WERI-Rb-1 (cell line): Measurements from ENCODE around the gene TIMP2.

Source experiments
- DNase-seq: peaks from one replicate; pipeline ENCODE4 v3.0.0-alpha.2; 2020
- H3K27ac ChIP-seq: fragments of 250-450 bp; sonication (Bioruptor Pico); 2 replicates; pipeline ENCODE4 v1.5.1; 2020; ENCODE audit warnings: mild to moderate bottlenecking, moderate library complexity
- H3K27me3 ChIP-seq: fragments of 250-450 bp; sonication (Bioruptor Pico); 2 replicates; pipeline ENCODE4 v1.5.1; 2021; ENCODE audit warnings: mild to moderate bottlenecking, low read depth, moderate library complexity; ENCODE audit not compliant: insufficient read depth, severe bottlenecking
- H3K36me3 ChIP-seq: fragments of 250-450 bp; sonication (Bioruptor Pico); 2 replicates; pipeline ENCODE4 v1.5.1; 2020; ENCODE audit warnings: mild to moderate bottlenecking, moderate library complexity
- H3K4me3 ChIP-seq: 2 replicates; pipeline ENCODE4 v1.5.1; 2011; ENCODE audit warnings: low read depth, mild to moderate bottlenecking, control low read depth, low read length
- H3K9me3 ChIP-seq: fragments of 250-450 bp; sonication (Bioruptor Pico); 2 replicates; pipeline ENCODE4 v1.5.1; 2021; ENCODE audit warnings: mild to moderate bottlenecking, moderate library complexity; ENCODE audit not compliant: severe bottlenecking
- CTCF ChIP-seq: IDR thresholded peaks from 2 replicates; pipeline ENCODE4 v1.5.1; 2011; ENCODE audit warnings: low read depth, mild to moderate bottlenecking, control low read depth, inconsistent platforms, low read length

The TIMP2 gene

GRCh38 chr17:78825696-78826095 lies 99.5 kb downstream of the TIMP2 start:
- no peak for TF ChIP-seq CTCF
- Histone ChIP-seq H3K4me3 (no peak overlapping the region), H3K36me3 (peaks cover 96% of the 10 kb centered on the region), H3K9me3 (no peaks in the 10 kb centered on the region), H3K27ac (no peak overlapping the region), H3K27me3 (no peaks in the 10 kb centered on the region)
- DNase-seq = no peak

- no peak for DNase-seq
- H3K4me3 ChIP-seq = no peak overlapping the region
- TF ChIP-seq CTCF = no peak
- no peak overlapping the region for H3K27ac ChIP-seq
- H3K36me3 ChIP-seq = peaks cover 96% of the 10 kb centered on the region
- H3K9me3 ChIP-seq = no peaks in the 10 kb centered on the region
- H3K27me3 ChIP-seq = no peaks in the 10 kb centered on the region
These were observed 100.9 kb downstream of the TIMP2 start for GRCh38 chr17:78824240-78824639.

- no peak overlapping the region for H3K4me3 ChIP-seq
- no peak for TF ChIP-seq CTCF
- no peak for DNase-seq
- H3K27me3 ChIP-seq = no peaks in the 10 kb centered on the region
- H3K36me3 ChIP-seq = peaks cover 96% of the 10 kb centered on the region
- no peak overlapping the region for H3K27ac ChIP-seq
- no peaks in the 10 kb centered on the region for H3K9me3 ChIP-seq
These were observed 101.7 kb downstream of the TIMP2 start for GRCh38 chr17:78823282-78824046.

GRCh38 chr17:78822552-78822951 lies 102.6 kb downstream of the TIMP2 start:
- no peak for TF ChIP-seq CTCF
- H3K27ac ChIP-seq = no peak overlapping the region
- H3K4me3 ChIP-seq = no peak overlapping the region
- H3K36me3 ChIP-seq = peaks cover 96% of the 10 kb centered on the region
- H3K9me3 ChIP-seq = no peaks in the 10 kb centered on the region
- no peak for DNase-seq
- H3K27me3 ChIP-seq = no peaks in the 10 kb centered on the region

- TF ChIP-seq CTCF = no peak
- Histone ChIP-seq H3K27me3 (no peaks in the 10 kb centered on the region), H3K4me3 (no peak overlapping the region), H3K27ac (no peak overlapping the region), H3K36me3 (peaks cover 96% of the 10 kb centered on the region), H3K9me3 (no peaks in the 10 kb centered on the region)
- DNase-seq = no peak
These were observed 103.2 kb downstream of the TIMP2 start for GRCh38 chr17:78821961-78822360.

- no peaks in the 10 kb centered on the region for H3K9me3 ChIP-seq
- H3K4me3 ChIP-seq = no peak overlapping the region
- TF ChIP-seq CTCF = no peak
- DNase-seq = no peak
- no peaks in the 10 kb centered on the region for H3K27me3 ChIP-seq
- H3K36me3 ChIP-seq = peaks cover 97% of the 10 kb centered on the region
- H3K27ac ChIP-seq = no peak overlapping the region
These were observed 104.3 kb downstream of the TIMP2 start for GRCh38 chr17:78820841-78821240.
